Stimulated activated CD8-positive, alpha-beta memory T cell treated with anti-CD3 and anti-CD28 coated beads, Interleukin-2, amount 100 ng/mL, for 1 hour (primary cell): ENCODE results near the gene NPR2.

Source experiments
- DNase-seq, 2 donors: peaks; one replicate each; pipeline ENCODE4 v3.0.0-alpha.2; 2020; ENCODE audit warnings: low read depth in 2 of 2

Gene NPR2

DNA sequence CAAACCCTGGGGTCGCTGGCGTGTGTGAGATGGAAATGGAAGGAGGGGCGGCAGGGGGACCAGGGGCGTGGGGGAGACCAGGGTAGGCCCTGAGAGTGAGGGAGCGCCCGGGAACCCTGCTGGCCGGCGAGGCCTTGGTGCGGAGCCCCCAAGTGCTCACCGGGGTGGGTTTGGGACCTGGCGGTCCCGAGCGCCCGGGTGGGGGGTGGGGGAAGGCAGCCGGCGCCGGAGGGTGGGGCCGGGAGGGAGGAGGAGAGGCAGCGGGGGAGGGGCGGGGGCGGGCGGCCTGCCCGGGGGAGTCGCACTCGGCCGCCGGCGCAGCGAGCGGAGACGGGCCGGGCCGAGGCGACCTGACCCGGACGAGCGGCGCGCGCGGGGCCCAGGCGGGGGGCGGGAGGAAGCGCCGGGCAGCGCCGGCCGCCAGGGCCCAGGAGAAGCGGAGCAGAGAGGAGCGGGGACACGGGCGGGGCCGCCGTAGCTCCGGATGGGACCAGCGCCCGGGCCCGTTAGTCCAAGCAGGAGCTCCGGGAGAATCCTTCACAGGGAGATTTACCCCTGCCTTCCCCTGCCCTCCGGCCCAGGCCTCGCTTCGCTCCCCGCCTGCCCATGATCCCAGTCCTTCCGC is at the start of gene NPR2:
NPR2 (plus strand) TSS at position 295 of the 625 bp plus-strand sequence. CDS start 818 bp downstream, outside the sequence.
- DNase-seq, result no peak

DNA sequence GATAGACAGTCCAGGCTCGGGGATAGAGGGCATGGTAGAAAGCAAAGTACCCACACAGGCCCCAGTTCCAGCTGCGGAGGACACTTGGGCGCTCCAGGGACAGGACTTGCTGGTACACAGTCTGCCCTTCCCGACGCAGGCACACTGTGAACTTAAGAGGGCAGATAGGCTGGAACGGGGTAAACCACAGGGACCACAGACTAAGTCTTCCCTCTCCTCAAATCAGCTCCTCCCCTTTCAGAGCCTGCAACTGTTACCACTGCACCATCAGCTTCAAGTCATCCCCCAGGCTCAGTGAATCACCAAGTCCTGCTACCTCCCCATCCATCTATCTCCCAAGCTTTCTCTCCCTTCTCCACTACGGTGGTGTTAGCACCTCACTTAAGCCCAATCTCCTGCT is 49.7 kb upstream of the NPR2 start:
- no peak for DNase-seq

DNA sequence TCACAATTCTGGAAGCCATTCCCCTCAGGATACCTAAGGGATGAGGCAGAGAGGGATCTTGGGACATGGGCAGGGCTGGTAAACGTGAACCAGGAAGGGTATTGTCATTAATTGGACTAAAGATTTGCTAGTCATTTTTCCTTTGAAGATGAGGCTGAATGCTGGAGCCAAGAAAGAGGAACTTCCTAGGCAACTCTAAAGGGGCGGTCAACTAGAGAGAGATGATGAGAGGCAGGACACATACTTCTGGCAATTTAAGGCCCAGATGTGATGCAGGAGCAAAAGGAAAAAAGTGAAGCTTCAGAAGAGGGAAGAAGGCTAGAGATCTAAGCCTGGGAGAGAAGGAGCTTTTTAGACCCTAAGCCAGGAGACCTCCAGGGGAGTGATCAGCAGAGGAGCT is 47.9 kb upstream of the NPR2 start:
- DNase-seq, result no peak

DNA sequence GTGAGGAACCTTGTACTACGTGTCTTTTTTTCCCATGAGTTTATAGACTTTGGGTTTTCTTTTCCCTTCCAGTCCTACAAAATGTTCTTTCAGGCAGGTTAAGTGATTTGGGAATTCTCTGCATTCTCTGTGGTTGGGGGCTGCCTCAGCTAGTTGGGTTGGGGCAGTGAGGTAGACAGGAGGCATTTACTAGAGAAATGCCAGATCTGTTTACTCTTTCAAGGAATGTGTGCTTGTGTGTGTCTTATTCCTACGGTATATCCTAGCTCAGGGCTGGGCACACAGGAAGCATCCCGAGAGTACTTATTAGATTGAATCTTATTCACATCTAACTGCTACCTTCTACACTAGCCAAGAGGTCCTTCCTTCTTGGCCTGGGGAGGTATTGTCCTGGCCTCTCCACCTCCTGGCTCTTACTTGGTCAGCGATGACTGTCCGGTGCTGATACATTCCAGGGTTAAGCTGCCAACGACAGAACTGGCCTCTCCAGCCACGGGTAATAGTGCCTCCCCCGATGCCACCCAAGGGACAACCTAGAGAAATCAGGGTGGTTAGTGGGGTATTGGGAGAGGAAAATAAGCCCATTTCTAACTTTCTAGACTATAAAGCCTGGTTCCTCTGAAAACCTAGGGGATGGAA is 47.4 kb upstream of the NPR2 start:
- DNase-seq, result no peak

DNA sequence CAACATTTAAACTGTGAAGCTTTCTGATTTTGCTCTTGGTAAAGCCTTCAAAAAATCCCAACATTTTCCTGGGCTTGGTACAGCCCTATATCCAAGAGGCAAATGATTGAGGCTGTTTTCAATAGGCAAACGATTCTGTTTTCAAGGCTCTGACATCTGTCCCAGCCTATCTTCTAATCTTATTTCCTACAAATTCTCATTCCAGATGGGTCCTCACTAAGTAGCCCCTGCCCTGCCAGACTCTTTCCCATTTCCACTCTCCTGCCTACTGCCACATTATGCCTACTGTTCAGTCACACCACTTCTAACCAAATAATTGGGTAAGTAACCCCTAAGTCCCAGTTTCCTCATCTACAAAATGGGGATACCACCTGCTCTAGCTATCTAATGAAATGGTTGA is 45.8 kb upstream of the NPR2 start:
- no peak for DNase-seq

DNA sequence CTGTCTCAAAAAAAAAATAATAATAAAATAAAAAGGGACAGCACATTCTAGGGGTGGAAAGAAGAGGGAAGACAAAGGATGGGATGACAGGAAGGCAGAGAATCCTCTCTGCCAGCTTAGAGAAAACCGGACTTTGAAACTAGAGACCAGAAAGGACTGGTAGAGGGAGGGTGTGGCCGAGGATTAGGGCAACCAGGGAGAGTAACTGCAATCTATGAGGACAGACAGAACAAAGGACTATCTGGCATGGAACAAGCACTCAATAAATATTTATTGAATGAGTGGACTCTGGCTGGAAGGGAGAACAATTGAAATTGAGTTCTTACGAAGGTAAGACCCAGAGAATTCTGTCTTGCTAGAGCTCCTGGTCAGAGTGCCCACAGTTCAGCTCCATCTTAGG is 44.8 kb upstream of the NPR2 start:
- DNase-seq, result no peak

DNA sequence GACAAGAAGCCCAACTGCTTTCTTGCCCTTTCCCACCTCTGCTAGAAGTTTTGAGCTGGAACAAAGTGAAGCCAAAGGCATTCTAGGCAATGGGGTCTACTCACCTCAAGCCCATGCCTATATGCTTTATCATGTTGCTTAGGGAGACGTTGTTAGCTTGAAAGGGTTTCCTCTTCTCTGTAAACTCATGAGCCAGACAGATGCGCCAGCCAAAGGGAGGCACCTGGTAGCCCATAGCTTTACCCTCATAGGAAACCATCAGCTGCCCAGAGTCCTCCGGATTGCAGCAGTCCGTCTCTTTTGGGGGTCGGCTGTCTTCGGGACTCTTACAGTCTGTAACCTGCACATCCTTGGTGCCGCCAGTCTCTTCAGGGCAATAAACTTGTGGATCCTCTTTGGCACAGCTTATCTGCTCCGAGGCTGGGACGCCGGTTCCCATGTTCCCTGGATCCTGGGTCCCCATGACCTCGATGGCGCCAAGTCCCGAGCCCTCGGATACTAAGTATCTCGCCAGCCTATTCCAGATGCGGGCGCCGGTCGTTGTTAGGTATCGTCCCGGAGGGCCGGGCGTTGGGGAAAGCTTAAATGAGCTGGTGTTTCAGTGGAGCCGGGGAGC is 43.0 kb upstream of the NPR2 start:
- DNase-seq, result no peak

DNA sequence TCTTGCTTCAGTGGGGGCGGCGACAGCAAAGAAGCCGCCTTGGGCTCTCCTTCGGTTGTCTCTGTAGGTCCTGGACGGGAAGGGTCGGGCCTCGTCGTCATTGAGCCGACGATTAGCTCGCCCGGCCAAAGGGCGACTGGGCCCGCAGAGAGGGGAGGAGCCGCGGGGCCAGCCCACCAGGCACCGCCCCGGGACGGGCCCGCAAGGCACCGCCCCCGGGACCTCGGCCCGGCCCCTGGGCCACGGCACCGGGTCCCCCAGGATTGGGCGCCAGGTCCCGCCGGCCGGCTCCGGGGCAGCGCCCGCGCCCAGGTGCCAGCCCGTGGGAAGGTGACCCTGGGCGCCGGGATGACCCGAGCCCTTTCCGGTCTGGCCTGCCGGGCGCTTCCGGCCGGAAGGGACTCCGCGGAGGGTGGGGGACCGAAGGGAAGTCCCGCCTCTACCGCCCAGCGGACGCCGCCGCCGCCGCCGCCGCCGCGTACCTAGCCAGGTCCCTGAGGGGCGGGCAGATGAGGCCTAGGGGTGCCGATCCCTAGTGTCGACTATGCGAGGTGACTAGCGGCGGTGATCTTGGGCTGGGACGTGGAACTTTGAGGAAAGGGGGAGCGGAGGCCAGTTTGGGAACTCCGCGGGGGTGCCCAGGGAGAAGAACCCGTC is 42.4 kb upstream of the NPR2 start, which contains the start of the genes GBA2 and RGP1:
GBA2 (minus strand) TSS at position 371 of the 657 bp plus-strand sequence. CDS start 524 bp downstream, outside the sequence.
RGP1 (plus strand) TSS at position 430 of the 657 bp plus-strand sequence. CDS start 469 bp downstream, outside the sequence.
- DNase-seq, result peak in 1 of 2 donors; percentile 47

DNA sequence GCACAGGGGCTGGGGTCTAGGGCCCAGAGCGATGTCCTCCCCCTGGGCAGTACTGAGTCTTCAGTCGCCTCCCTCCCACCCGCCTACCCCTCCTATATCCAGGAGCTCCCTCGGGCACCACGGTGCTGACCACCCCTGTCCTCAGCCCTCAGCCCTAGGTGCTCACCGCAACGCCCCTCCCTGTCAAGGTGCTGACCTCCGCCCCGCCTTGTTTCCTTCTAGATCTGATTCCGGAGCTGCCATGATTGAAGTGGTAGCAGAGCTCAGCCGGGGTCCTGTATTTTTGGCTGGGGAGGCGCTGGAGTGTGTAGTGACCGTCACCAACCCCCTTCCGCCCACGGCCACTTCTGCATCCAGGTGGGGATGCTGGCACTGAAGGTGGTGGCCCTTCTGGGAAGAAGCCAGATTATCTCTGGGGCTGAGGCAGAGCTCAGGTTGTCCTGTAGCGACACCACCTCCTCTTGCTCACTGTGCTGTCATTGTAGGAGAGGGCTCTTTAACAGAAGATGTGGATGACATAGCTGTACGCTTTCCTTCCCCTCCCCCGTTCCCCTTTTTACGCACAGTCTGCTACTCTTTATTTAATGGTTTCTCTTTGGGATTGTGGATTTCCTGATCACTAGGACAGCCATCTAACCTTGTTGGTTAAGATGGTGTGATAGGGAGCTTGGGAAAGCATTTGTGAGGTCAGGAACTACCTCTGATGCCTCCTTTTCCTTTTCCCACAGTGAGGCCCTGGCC is 41.7 kb upstream of the NPR2 start:
- DNase-seq, result no peak

DNA sequence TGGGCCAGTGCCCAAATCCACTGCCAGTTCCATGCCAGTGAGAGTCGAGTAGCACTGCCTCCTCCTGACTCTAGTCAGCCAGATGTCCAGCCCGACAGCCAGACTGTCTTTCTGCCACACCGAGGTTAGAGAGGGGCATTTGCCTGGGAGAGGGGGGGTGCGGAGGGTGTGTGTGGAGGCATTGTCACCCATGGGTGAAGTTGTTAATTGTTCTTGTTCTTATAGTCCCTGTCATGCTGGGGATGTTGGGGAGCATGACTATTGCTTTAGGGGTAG is 41.2 kb upstream of the NPR2 start:
- no peak for DNase-seq

DNA sequence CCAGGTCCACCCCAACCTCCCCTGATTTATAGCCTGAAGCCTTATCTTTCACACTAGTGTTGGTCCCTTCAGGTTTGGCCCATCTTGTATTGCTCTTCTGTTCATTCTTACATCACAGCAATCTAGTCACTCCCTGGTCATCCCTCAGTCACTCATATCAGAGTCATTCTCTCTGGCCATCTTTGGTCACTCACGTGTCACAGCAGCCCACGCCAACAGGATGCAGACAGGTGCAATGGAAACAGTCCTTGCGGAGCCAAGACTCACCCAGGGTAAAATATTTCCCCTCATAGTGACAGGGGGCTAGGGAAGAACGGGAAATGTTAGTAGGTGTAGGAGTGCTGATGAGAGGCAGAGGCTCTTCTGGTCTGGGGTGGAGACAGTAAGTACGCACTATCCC is 37.9 kb upstream of the NPR2 start:
- DNase-seq, result no peak

DNA sequence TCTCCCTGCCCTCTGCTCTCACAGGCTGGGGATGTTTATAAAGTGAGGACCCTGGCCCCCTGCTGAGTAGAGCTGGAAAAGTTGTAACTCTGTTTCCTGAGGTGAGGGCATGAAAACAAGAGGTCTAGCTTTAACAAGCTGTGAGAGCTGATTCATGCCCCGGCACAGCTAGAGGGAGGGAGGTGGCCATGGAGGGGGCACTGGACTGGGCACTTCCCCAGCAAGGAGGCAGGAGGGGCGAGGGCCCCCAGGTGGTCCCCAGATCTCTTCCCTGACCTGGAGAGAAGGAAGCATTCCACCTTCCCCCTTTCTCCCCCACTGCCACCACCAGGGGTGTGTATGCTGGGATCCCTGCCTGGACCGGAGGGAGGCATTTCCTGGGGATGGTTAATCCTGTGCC is 37.1 kb upstream of the NPR2 start, which contains the start of gene MSMP:
MSMP (minus strand) TSS at position 13 of the 400 bp plus-strand sequence. CDS start 147 bp downstream, outside the sequence.
- no peak for DNase-seq

DNA sequence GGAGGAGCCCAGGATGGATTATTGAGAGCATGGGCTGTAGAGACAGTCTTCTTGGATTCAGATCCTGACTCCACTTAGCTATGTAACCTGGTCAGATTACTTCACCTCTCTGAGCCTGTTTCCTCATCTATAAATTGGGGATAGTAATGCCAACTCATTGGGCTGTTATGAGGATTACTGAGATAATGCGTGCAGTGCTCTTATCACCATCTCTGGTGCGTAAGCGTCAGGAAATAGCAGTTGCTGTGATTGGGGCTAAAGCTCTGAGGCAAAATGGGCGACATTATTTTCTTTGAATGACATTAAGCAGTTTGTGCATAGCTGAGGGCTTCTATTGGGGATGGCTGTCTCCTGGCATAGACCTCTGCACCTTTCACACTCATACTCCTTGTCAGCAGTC is 36.3 kb upstream of the NPR2 start:
- DNase-seq, result no peak

DNA sequence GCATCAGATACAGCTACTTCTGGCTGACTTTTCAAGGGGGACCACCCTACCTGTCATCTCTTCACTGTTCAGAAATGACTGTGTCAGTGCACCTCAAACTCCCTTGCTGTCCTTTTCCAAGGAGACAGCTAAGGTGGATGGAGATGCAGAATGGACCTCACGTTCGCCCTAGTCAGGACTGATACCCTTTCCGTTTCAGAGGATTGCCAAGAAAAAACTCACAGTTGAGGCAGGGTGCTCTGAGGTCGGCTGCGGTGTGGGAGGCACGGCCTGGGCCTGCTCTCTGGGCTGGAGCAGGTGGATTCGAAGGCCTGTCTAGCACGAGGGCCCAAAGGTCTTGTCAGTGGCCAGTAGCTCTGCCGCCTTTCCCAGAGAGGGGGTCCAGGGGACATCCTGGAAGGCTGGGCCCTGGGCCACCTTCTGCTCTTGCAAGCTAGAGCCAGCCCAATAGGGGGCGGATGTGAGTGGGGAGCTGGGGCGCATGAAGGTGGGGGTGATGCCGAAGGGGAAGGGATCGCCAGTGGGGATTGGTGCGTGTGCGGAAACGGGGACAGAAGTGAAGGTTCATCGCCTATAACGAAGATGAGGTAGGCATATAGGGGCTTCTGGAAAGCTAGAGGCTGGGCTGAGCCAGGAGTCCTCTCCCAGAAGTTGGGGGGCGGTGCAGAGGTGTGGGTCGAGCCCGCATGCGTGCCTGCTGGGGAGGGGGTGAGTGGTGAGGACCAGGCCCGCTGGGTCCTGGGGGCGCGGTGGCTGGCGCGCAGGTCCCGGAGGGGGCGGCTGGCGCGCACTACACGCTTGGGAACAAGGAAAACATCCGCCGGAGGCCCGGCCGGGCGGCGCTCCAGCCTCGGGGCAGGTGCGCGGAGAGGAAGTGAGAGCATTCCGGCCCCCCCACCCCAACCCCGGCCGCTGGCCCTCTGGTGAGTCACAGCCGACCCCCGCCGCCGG is 34.8 kb upstream of the NPR2 start:
- peak in 1 of 2 donors; percentile 59 for DNase-seq

DNA sequence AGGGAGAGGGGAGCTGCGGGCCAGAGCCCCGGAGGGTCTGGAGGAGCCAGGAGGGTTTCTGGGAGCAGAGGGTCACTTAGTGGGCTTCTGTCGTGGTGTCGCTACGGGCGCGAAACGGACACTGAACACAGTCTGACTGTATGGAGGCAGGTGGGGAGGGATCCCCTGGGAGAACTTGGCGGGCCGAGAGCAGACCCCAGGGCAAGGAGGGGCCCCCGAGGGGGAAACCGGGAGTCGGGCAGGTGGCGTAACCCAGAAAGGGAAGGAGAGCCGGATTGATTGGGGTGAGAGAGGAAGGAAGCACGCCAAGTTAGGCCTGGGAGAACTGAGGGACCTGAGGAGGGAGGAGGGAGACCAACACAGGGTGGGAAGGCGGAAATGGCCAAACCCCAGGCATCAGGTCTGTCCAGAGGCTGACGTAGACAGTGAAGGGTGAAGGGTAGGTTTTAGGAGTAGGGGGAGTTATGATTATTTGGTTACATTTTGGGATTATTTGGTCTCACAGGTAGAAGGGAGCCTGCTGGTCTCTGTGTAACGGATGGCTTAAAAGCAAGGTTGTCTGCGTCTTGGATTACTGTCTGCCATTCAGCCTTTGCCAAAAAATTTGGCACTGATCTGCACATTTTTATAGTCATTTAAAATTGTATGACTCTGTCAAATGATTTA is 34.0 kb upstream of the NPR2 start:
- no peak for DNase-seq

DNA sequence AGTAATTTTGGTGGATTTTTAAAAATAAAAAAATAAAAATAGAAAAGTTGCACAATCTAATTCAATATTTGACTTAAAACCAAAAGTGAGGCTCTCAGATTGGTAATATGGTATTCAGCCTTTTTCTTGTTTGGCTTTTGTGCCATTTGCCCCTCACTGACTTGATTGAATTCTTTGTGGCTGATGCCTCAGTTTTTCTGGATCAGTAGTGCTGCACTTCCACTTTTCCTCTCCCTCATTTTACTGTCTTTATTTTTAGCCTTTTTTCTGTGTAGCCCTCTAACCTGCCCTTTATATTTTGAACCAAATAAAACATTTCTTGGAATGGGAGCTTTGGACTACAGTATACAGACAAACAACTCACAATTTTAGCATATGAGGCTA is 33.5 kb upstream of the NPR2 start:
- DNase-seq, result no peak

DNA sequence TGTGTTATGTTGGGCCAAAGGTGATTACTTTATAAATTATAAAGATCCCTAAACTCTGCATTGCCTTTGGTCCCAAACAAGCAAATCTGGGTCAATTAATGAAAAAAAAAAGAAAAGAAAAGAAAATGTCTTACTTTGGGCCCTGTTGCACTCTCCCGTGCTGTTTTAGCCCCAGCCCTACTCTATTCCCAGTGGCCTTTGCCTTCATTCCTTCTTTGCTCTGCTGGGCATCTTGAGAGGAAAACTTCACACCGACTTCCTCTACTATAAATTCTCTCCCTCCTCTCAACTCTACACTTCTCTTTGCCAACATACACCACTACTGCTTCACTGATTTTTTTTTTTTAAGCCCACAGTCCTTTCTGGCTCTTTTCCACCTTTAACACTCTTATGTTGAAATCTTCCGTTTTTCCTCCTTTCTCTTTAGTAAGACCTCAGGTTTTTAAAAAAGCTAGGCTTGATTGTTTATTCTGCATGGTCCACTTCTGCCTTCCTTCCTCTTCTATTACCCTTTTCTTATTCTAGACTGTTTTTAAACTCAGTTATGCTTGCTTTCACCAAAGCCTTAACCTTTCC is 32.8 kb upstream of the NPR2 start:
- no peak for DNase-seq

DNA sequence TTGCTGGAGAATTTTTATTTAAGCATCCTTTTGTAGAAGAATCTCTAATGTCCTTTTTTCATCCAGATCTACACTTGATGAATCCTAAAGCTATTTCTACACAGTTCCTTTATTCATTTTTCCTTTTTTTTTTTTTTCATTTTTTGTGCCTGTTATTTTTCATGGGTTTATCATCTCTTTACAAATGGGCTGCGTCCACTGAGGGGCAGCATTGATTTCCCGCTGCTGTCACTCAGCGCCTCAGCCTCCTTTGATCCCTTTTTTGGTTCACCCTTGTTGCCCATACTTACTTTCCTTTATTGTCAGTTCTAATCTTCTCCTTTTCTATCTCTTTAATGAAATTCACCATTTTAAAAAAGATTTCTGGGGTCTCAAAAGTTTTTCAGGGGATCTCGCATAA is 31.6 kb upstream of the NPR2 start:
- no peak for DNase-seq

DNA sequence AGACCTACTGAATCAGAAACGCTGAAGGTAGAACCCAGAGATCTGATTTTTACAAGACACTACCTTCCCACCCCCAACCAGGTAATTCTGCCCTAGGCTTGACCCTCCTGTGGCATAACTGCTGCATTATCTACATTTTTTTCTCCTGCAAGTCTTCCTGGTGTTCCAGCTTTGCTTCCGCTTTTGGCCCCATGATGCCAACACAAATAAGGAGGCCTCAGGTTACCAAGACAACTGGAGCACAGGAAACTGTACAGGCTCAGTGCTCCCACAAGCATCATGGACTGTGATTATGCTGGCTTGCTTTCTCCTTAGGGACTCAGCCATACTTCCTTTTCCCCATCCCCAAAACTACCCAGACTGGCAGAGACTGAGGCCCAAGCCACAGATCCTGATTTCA is 30.7 kb upstream of the NPR2 start:
- DNase-seq, result no peak

DNA sequence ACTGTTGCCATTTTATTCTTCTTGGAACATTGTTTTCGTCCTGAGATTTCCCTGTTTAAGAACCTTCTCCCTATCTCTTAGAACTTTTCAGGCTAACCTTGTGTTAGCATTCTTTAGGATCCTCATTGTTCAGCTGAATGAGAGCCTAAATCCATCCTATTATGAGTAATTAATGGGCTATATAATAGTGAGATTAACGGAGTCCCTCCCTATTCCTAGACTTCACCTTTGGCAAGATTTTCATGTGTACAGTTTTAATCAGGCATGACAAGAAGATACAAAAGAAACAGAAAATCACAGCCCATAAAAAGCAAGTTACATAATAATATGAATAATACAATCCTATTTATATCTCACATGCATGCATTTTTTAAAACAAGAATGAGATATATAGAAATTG is 28.2 kb upstream of the NPR2 start:
- DNase-seq, result no peak
